Lower lobe of right lung (tissue), 2 donors: Measurements from ENCODE around the gene PRKAR2B. TPM values are rescaled to one million over a fixed set of nuclear protein-coding genes. Genes with fewer than 3 reads are reported as not detected.

Experiments used
- ATAC-seq, 2 donors: fragments of 200-7000 bp; cut with Tn5 transposase; one replicate each; pipeline ENCODE4 v1.9.1; 2020 to 2022; ENCODE audit warnings: mild to moderate bottlenecking in 2 of 2, moderate library complexity in 2 of 2
- DNase-seq: peaks from one replicate; pipeline ENCODE4 v3.0.0-alpha.2; 2020
- H3K27ac ChIP-seq: fragments of 200-600 bp; one replicate; pipeline ENCODE4 v1.8.0; 2022
- H3K27me3 ChIP-seq: fragments of 200-600 bp; one replicate; pipeline ENCODE4 v1.8.0; 2022; ENCODE audit warnings: low read depth
- H3K36me3 ChIP-seq: fragments of 200-600 bp; one replicate; pipeline ENCODE4 v1.8.0; 2022; ENCODE audit warnings: mild to moderate bottlenecking
- H3K4me1 ChIP-seq: fragments of 200-600 bp; one replicate; pipeline ENCODE4 v1.8.0; 2022
- H3K4me3 ChIP-seq: fragments of 200-600 bp; one replicate; pipeline ENCODE4 v1.8.0; 2022; ENCODE audit warnings: mild to moderate bottlenecking
- H3K9me3 ChIP-seq: fragments of 200-600 bp; one replicate; pipeline ENCODE4 v1.8.0; 2022
- intact Hi-C: fragments of 100-400 bp; cut with DNase I; formaldehyde crosslinking; loops from one replicate; pipeline ENCODE4 v1.11.0; 2022
- long read RNA-seq: library from polyadenylated mRNA; unstranded; transcript quantifications from one replicate; pipeline ENCODE4 v2.0.0, GENCODE V29; 2021
- total RNA-seq: library from RNA; stranded (reverse); fragmentation: NEBNext Ultra II Directional; extraction: Animal tissue kit (Norgen Biotek cat#: 25700); gene quantifications from one replicate; pipeline ENCODE4 v1.2.1, GENCODE V29; 2021
- TF ChIP-seq, protein P1 (sequence below): fragments of 200-600 bp; IDR thresholded peaks from one replicate; pipeline ENCODE4 v1.8.0; 2022; ENCODE audit warnings: antibody characterized with exemption, mild to moderate bottlenecking
- donor health status: DM: no; HTN: yes; CAD: no; lungs with severe emphysema.

Gene PRKAR2B
- total RNA-seq: 10.3 TPM
- long read RNA-seq, transcript PRKAR2B-201 (11 exons, 3,745 nt): major isoform, 29 of 37 reads
- long read RNA-seq, partial matches to known transcripts: 5 of 37 reads
- long read RNA-seq, other reads (novel, unspliced or antisense): 3 of 37 reads

DNA sequence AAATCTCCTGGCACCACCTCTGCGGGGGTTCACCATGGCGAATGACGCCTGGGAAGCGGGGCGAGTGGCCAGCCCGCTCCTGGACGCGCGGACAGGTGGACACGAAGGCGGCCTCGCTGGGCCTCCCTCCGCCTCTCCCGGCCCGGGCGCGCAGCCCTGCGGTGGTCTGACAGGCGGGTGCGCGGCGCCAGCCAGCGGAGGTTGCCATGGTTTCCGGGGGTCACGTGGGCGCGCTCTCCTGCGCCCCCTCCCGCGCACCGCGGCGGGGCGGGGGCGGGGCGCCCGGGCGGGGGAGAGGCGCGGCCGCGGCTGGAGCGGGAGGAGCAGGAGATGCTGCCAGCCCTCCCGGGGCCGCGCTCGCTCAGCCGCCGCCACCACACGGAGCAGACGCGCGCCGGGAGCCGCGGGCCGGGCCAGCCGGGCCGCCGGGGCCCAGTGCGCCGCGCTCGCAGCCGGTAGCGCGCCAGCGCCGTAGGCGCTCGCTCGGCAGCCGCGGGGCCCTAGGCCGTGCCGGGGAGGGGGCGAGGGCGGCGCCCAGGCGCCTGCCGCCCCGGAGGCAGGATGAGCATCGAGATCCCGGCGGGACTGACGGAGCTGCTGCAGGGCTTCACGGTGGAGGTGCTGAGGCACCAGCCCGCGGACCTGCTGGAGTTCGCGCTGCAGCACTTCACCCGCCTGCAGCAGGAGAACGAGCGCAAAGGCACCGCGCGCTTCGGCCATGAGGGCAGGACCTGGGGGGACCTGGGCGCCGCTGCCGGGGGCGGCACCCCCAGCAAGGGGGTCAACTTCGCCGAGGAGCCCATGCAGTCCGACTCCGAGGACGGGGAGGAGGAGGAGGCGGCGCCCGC, at the start of gene PRKAR2B:
Gene PRKAR2B (plus strand): TSS at position 359 of the 848 bp plus-strand sequence. CDS start 203 bp downstream, at position 562.
- TF ChIP-seq, protein P1, sequence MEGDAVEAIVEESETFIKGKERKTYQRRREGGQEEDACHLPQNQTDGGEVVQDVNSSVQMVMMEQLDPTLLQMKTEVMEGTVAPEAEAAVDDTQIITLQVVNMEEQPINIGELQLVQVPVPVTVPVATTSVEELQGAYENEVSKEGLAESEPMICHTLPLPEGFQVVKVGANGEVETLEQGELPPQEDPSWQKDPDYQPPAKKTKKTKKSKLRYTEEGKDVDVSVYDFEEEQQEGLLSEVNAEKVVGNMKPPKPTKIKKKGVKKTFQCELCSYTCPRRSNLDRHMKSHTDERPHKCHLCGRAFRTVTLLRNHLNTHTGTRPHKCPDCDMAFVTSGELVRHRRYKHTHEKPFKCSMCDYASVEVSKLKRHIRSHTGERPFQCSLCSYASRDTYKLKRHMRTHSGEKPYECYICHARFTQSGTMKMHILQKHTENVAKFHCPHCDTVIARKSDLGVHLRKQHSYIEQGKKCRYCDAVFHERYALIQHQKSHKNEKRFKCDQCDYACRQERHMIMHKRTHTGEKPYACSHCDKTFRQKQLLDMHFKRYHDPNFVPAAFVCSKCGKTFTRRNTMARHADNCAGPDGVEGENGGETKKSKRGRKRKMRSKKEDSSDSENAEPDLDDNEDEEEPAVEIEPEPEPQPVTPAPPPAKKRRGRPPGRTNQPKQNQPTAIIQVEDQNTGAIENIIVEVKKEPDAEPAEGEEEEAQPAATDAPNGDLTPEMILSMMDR: no peak
- peak; percentile 95 to 96 for ATAC-seq
- no peaks in the 10 kb centered on the region for H3K36me3 ChIP-seq
- peak within 1 kb of the TSS; percentile 75 for H3K4me3 ChIP-seq
- H3K27ac ChIP-seq: peak within 1 kb of the TSS; percentile 52
- peaks cover 5% of the 10 kb centered on the region for H3K27me3 ChIP-seq
- DNase-seq: peak; percentile 72
- no peaks in the 10 kb centered on the region for H3K9me3 ChIP-seq
- intact Hi-C loops: no loop called here
- H3K4me1 ChIP-seq: peaks cover 15% of the 10 kb centered on the region

GRCh38 chr7:106994833-106995232, 49.7 kb upstream of the PRKAR2B start:
- TF ChIP-seq, protein P1: no peak
- DNase-seq (no peak), ATAC-seq (no peak)
- intact Hi-C loops: no loop called here
- no peaks in the 10 kb centered on the region for H3K4me1 ChIP-seq
- no peak overlapping the region for H3K4me3 ChIP-seq
- peaks cover 6% of the 10 kb centered on the region for H3K27me3 ChIP-seq
- no peaks in the 10 kb centered on the region for H3K9me3 ChIP-seq
- H3K27ac ChIP-seq: no peak overlapping the region
- no peaks in the 10 kb centered on the region for H3K36me3 ChIP-seq

GRCh38 chr7:106997487-106998271, 46.8 kb upstream of the PRKAR2B start:
- Histone ChIP-seq H3K36me3 (no peaks in the 10 kb centered on the region), H3K9me3 (no peaks in the 10 kb centered on the region), H3K27ac (no peak overlapping the region), H3K4me3 (no peak overlapping the region), H3K4me1 (no peaks in the 10 kb centered on the region), H3K27me3 (peaks cover 6% of the 10 kb centered on the region)
- TF ChIP-seq, protein P1: no peak
- intact Hi-C loops: no loop called here
- DNase-seq (no peak), ATAC-seq (no peak)

- Histone ChIP-seq H3K9me3 (no peaks in the 10 kb centered on the region), H3K36me3 (no peaks in the 10 kb centered on the region), H3K27me3 (peaks cover 6% of the 10 kb centered on the region), H3K4me3 (no peak overlapping the region), H3K27ac (no peak overlapping the region), H3K4me1 (no peaks in the 10 kb centered on the region)
- intact Hi-C loops: no loop called here
- no peak for DNase-seq
- no peak for ATAC-seq
- TF ChIP-seq, protein P1: no peak
These were observed 45.5 kb upstream of the PRKAR2B start for GRCh38 chr7:106999023-106999422.

DNA sequence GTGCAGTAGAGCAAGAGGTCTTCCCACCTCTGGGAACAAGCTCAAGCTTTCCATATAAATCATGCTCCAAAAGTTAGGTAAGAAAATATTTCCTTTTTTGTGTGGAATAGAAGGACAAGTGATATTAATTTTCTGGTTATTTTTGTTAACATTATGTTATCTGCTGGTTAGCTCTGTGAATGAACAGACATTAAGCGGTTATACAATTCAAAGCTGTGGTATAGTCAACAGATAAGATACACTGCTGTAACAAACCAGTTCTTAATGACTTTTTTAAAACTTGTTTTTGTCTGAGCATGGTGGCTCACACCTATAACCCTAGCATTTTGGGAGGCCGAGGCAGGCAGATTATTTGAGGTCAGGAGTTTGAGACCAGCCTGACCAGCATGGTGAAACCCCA, 43.0 kb upstream of the PRKAR2B start:
- Histone ChIP-seq H3K27me3 (no peaks in the 10 kb centered on the region), H3K27ac (no peak overlapping the region), H3K9me3 (no peaks in the 10 kb centered on the region), H3K36me3 (no peaks in the 10 kb centered on the region), H3K4me1 (no peaks in the 10 kb centered on the region), H3K4me3 (no peak overlapping the region)
- DNase-seq (no peak), ATAC-seq (no peak)
- intact Hi-C loops: no loop called here
- TF ChIP-seq, protein P1: no peak
